Dedifferentiated amniotic fluid mesenchymal stem cell (primary cell): ENCODE results near the gene NDUFA8.

Experiments used
- DNase-seq: peaks from one replicate; pipeline ENCODE4 v3.0.0-alpha.2; 2016; ENCODE audit errors: extremely low spot score

NDUFA8 gene

DNA sequence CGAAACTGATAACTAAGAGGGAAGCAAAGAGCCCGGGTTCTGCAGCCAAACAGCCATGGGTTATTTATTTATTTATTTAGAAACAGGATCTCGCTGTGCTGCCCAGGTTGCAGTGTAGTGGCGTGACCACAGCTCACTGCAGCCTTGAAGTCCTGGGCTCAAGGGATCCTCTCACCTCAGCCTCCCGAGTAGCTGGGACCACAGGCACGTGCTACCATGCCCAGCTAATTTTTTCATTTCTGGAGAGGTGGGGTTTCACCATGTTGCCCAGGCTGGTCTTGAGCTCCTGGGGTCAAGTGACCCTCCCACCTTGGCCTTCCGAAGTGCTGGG is 24.1 kb downstream of the NDUFA8 start:
- DNase-seq: no peak

GRCh38 chr9:122134822-122135528 is 24.6 kb downstream of the NDUFA8 start:
- DNase-seq: no peak

DNA sequence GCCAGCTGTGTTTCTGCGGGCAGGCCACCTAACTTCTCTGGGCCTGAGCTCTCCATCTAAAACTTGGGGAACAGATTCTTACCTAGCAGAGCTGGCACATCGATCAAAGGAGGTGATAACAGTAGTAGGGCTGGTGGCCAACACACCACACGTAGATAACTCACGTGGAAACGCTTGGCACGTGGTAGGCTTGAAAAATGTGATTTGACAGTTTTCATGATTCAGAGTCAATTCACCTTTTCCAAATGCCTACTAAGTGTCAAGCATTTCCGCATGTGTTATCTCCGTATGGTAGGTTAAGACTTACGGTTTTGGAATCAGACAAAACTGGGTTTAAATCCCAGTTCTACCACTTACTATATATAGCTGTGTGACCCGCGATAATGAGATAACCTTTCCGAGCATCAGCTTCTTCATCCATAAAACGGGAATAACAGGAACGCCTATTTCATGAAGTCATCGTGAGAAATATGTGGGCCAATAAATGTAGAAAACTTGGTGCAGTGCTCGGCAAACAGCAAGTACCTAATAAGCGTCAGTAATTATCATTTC is 25.5 kb downstream of the NDUFA8 start:
- no peak for DNase-seq

DNA sequence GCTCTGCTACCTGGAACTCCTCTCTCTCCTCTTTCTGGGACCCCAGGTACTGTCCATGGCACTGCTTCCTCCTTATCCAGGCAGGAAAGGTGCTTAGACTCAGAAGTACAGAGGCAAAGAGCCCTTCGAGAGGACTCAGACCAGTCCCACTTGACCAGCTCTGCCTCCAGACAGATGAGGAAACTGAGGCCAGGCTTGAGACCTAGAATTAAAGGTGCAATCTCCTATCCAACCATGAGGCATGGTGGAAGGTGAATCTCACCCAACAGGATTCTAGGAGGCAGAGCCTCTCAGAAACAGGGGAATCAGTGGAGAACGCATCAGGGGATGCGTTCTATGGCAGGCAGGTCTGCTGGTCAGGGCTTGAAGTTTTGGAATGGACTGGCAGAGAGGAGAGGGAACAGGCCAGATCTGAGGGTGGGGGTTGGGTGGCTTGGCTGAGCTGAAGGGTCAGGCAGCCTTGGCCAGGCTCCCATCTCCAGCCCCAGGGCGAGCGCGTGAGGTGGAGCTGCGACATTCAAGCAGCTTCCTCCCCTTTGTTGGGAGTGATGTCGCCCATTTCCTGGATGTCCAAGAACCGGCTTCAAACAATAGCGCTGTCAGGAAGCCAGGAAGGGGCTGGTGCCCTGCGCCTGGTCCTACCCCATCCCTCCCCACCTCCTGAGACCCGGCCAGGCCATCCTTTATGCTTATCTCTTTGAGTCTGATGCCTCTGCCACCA is 26.2 kb downstream of the NDUFA8 start:
- no peak for DNase-seq

- no peak for DNase-seq
Measured at GRCh38 chr9:122132539-122132938, 27.0 kb downstream of the NDUFA8 start.

GRCh38 chr9:122131401-122132001 is 28.1 kb downstream of the NDUFA8 start:
- no peak for DNase-seq

DNA sequence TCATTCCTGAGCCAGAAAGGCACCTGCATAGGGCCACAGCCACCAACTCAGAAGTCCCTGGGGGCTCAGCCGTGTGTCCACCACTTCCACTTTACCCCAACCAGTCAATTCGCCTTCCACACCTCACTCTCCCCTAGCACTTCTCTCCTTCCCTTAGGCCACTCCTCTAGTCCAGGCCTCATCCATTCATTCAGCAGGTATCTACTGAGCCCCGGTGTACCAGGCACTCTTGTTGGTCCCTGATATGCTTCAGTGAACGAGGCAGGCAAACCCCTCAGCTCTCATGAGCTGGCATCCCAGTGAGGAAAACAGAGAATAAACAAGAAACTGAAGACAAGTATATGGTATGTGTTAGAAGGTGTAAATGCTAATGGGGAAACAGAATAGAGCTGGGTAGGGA is 28.7 kb downstream of the NDUFA8 start:
- DNase-seq: no peak

DNA sequence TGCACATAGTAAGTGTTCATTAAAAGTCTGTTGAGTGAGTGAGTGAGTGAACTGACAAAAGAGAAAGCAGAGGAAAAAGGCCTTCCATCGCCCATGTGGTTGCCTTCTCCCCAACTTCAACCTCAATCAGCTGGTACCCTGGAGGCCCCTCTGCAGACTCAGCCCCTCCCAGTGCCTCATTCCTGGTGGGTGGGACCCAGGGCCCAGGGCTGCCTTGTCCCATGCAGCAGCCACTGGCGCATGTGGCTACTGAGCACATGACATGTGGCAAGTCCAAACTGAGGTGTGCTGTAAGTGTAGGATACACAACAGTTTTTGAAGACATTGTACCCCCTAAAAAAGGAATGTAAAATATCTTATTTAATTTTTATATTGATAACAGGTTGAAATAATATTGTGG is 29.6 kb downstream of the NDUFA8 start:
- DNase-seq: no peak

GRCh38 chr9:122128969-122129343 is 30.6 kb downstream of the NDUFA8 start:
- DNase-seq: no peak

- DNase-seq: no peak
Measured at GRCh38 chr9:122128007-122128968, 31.3 kb downstream of the NDUFA8 start.

DNA sequence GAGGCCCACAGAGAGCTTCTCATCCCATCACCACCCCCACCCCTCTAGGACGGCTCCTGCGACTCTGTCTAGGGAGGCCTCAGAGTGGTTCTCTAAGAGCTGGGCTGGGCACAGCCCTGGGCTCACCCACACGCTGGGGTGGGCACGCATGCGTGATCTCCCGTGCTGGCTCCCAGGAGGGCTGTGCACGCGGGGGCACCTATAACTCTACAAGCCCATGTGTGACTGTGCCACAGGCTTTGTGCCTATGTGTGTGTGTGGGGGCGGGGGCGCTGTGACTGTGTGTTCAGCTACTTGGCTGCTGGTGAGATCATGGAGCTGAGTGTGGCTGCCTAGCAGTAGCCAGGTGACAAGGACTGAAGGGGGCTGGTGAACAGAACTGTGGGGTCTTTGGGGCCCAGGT is 32.2 kb downstream of the NDUFA8 start:
- no peak for DNase-seq

GRCh38 chr9:122126331-122127261 is 33.0 kb downstream of the NDUFA8 start:
- DNase-seq: no peak

GRCh38 chr9:122125509-122126330 is 33.9 kb downstream of the NDUFA8 start:
- DNase-seq: no peak

- peak; percentile 67 for DNase-seq
Measured at GRCh38 chr9:122125158-122125508, 34.4 kb downstream of the NDUFA8 start.

GRCh38 chr9:122124528-122124927 is 35.1 kb downstream of the NDUFA8 start:
- no peak for DNase-seq

DNA sequence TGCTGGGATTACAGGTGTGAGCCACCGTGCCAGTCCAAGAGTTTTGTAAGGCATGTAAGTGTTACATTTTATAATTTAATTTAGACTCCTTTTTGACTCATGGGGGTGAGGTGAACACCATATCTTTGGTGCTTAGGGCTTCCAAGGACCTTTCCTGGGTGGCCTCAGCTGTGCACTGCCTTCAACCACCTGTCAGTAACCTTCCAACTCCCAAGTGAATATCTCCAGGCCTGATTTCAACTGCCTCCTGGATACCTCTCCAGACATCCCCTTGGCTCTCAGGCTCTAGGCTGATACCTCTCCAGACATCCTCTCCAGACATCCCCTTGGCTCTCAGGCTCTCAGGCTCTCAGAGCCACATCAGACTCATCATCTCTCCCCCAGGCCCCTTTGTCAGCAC is 35.5 kb downstream of the NDUFA8 start:
- DNase-seq: no peak

DNA sequence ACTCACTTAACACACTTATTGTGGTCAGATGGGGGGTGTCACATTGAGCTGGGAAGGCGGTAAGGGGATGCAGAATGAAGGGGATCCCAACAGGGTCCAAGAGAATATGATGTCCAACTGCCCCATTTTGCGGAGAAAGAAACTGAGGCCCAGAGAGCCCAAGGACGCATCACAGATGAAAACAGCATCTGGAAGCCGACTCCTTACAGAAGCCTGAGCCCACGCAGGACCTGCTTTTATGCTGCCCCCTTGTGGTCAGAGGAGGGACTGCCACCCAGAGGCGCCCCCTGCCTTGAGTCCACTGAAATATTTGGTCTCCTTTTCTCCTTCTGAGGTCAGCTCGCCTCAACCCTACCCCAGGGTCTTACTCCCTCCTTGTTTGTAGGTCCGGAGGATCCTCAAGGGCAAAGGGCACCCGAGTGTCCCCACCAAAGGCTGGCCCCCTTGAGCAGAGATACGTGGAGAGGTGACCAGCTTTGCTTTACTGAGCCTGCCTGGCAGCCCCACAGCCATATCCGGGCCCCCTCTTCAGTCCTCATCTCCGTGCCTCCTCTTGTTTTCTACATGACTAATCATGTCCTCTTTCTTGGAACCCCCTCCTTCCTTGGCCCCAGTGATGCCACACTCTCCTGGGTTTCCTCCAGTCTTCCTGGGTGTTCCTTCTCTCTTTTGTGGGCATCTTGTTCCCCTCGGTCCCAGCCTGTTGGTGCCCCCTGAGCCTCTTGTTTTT is 36.5 kb downstream of the NDUFA8 start:
- DNase-seq: peak; percentile 57

- no peak for DNase-seq
Measured at GRCh38 chr9:122122468-122122867, 37.1 kb downstream of the NDUFA8 start.

- no peak for DNase-seq
Measured at GRCh38 chr9:122121931-122122330, 37.6 kb downstream of the NDUFA8 start.
